Measurements from ENCODE around the gene MYO5B. TPM values are rescaled to one million over a fixed set of nuclear protein-coding genes. Genes with fewer than 3 reads are reported as not detected.

The MYO5B gene
- polyA plus RNA-seq, 1 donor from 2014 or later = 0.42 TPM

DNA sequence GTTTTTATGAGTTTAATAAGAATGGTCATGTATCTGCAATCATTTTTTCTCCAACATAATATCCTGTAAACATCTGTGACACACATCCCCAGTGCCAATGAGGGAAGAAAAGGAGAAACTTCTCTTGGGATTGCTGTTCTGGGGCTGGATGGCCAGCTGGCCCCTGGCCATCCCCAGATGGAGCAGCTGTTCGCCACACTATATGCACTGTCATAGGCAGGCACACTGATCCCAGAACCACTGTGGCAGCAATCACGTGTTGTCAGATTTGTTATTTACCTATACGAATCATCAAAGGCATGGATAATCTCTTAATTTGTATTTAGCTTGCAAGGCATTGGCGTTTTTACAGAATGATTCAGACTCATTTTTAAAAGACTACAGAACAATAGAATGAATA is 214.1 kb downstream of the MYO5B start:
- Histone ChIP-seq H2AFZ (ENCODE audit: low read depth, low read length) (no peak overlapping the region), H3K9me3 (ENCODE audit: low read length) (no peaks in the 10 kb centered on the region), H3K4me3 (ENCODE audit: low read length) (no peak overlapping the region), H3F3A (ENCODE audit: insufficient read depth, low read length, poor library complexity, severe bottlenecking) (no peaks in the 10 kb centered on the region), H3K79me2 (replicated peaks; ENCODE audit: insufficient read depth, low read length) (no peaks in the 10 kb centered on the region), H3K9ac (ENCODE audit: low read length) (no peak overlapping the region), H3K27ac (ENCODE audit: low read length) (no peak overlapping the region), H3K9me2 (ENCODE audit: insufficient read depth, low read length) (no peaks in the 10 kb centered on the region), H3K36me3 (ENCODE audit: insufficient read depth, low read length) (no peaks in the 10 kb centered on the region), H3K27me3 (ENCODE audit: insufficient read depth, low read depth, low read length) (no peaks in the 10 kb centered on the region), H3K4me2 (ENCODE audit: low read length) (no peak overlapping the region), H4K20me1 (ENCODE audit: insufficient read depth) (no peaks in the 10 kb centered on the region)
- TF ChIP-seq CTCF (IDR thresholded peaks at IDR 0.05; ENCODE audit: poor library complexity, severe bottlenecking) = no peak
- TF ChIP-seq EP300 (conservative IDR thresholded peaks at IDR 0.05; ENCODE audit: poor library complexity, severe bottlenecking) = no peak
- no peak for TF ChIP-seq RAD21 (conservative IDR thresholded peaks at IDR 0.05)
- no peak for TF ChIP-seq EZH2 (IDR thresholded peaks at IDR 0.05; ENCODE audit: borderline replicate concordance, insufficient read depth, low read length, poor library complexity, severe bottlenecking)
- TF ChIP-seq MXI1 (conservative IDR thresholded peaks at IDR 0.05; ENCODE audit: poor library complexity, severe bottlenecking) = no peak
- no peak for TF ChIP-seq TAF1 (IDR thresholded peaks at IDR 0.05; ENCODE audit: low read depth)
- TF ChIP-seq, protein P1, sequence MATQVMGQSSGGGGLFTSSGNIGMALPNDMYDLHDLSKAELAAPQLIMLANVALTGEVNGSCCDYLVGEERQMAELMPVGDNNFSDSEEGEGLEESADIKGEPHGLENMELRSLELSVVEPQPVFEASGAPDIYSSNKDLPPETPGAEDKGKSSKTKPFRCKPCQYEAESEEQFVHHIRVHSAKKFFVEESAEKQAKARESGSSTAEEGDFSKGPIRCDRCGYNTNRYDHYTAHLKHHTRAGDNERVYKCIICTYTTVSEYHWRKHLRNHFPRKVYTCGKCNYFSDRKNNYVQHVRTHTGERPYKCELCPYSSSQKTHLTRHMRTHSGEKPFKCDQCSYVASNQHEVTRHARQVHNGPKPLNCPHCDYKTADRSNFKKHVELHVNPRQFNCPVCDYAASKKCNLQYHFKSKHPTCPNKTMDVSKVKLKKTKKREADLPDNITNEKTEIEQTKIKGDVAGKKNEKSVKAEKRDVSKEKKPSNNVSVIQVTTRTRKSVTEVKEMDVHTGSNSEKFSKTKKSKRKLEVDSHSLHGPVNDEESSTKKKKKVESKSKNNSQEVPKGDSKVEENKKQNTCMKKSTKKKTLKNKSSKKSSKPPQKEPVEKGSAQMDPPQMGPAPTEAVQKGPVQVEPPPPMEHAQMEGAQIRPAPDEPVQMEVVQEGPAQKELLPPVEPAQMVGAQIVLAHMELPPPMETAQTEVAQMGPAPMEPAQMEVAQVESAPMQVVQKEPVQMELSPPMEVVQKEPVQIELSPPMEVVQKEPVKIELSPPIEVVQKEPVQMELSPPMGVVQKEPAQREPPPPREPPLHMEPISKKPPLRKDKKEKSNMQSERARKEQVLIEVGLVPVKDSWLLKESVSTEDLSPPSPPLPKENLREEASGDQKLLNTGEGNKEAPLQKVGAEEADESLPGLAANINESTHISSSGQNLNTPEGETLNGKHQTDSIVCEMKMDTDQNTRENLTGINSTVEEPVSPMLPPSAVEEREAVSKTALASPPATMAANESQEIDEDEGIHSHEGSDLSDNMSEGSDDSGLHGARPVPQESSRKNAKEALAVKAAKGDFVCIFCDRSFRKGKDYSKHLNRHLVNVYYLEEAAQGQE (IDR thresholded peaks at IDR 0.05; ENCODE audit: borderline replicate concordance) = no peak
- no peak for TF ChIP-seq SMC3 (conservative IDR thresholded peaks at IDR 0.05; ENCODE audit: poor library complexity)

- TF ChIP-seq EP300 (conservative IDR thresholded peaks at IDR 0.05; ENCODE audit: poor library complexity, severe bottlenecking) (no peak), TAF1 (IDR thresholded peaks at IDR 0.05; ENCODE audit: low read depth) (no peak), SMC3 (conservative IDR thresholded peaks at IDR 0.05; ENCODE audit: poor library complexity) (no peak), RAD21 (conservative IDR thresholded peaks at IDR 0.05) (no peak), EZH2 (IDR thresholded peaks at IDR 0.05; ENCODE audit: borderline replicate concordance, insufficient read depth, low read length, poor library complexity, severe bottlenecking) (no peak), CTCF (IDR thresholded peaks at IDR 0.05; ENCODE audit: poor library complexity, severe bottlenecking) (no peak), POLR2AphosphoS5 (IDR thresholded peaks at IDR 0.05) (no peak), MXI1 (conservative IDR thresholded peaks at IDR 0.05; ENCODE audit: poor library complexity, severe bottlenecking) (no peak)
- TF ChIP-seq, protein P1 (IDR thresholded peaks at IDR 0.05; ENCODE audit: borderline replicate concordance) = no peak
- Histone ChIP-seq H2AFZ (ENCODE audit: low read depth, low read length) (no peak overlapping the region), H3K27ac (ENCODE audit: low read length) (no peak overlapping the region), H3K4me2 (ENCODE audit: low read length) (no peak overlapping the region), H3K79me2 (replicated peaks; ENCODE audit: insufficient read depth, low read length) (no peaks in the 10 kb centered on the region), H3K27me3 (ENCODE audit: insufficient read depth, low read depth, low read length) (no peaks in the 10 kb centered on the region), H3K36me3 (ENCODE audit: insufficient read depth, low read length) (no peaks in the 10 kb centered on the region), H3K4me3 (ENCODE audit: low read length) (no peak overlapping the region), H3K9ac (ENCODE audit: low read length) (no peak overlapping the region), H3K9me2 (ENCODE audit: insufficient read depth, low read length) (no peaks in the 10 kb centered on the region), H3F3A (ENCODE audit: insufficient read depth, low read length, poor library complexity, severe bottlenecking) (no peaks in the 10 kb centered on the region), H3K9me3 (ENCODE audit: low read length) (no peaks in the 10 kb centered on the region), H4K20me1 (ENCODE audit: insufficient read depth) (no peaks in the 10 kb centered on the region)
Observed at GRCh38 chr18:49976795-49977560, 218.0 kb downstream of the MYO5B start.
